CD4-positive, alpha-beta T cell treated with Interleukin-15 for 1 hour (primary cell): Measurements from ENCODE around the gene HIVEP1.

ENCODE experiments used
- DNase-seq: peaks from one replicate; pipeline ENCODE4 v3.0.0-alpha.2; 2020

HIVEP1 gene

DNA sequence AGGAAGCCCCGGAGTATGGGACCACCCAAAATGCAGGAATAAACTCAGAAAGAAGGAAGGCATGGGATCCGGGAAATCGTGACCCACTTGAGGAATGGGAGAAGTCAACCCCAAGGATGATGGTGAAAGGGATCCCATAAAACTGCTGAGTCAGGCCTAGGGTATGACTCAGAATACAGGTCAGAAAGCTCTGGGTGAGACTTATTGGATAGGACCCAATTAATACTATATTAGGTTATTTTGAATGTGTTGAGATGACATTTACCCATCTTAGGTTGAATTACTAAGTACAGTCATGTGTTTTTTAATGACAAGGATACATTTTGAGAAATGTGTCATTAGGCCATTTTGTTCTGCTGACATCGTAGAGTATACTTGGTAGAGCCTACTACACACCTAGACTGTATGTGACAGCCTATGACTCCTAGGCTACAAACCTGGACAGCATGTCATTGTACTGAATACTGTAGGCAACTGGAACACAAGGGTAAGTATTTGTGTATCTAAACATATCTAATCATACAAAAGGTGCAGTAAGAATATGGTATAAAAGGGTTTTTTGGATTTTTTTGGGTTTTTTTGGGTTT is 17.1 kb upstream of the HIVEP1 start:
- no peak for DNase-seq

DNA sequence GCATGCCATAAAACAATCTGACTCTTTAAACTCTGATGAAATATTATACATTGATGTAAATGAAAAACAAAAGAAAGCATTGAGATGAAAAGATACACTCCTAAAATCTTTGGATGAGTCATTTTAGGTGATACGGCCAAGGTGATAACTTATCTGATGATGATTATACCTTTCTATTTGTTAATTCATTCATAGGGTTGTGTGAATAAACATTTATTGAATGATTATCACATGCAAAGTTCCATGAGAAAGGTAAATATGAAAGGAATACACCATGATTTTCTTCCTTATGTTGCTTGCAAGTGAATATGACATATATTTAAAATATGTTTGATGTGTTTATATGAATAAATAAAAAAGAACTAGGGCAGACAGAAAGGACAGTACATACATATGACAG is 15.4 kb upstream of the HIVEP1 start:
- no peak for DNase-seq

GRCh38 chr6:11999246-11999645 is 12.9 kb upstream of the HIVEP1 start:
- no peak for DNase-seq

DNA sequence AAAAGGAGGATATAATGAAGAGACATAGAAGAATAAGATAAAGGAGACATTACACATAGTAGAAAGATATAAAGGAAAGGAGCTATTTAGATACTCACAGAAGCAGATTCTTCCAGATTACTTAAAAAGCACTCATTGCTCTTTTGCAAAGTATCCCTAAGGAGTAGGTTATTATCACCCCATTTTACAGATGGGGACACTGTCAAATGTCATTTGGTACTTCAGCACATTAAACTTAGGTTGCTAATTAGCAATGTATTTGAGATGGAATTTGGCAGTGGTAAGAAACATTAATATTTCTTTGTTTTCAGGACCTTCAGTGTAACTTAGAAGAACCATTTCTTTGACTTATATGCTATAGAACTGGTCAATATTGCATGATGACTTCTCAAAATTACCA is 11.9 kb upstream of the HIVEP1 start:
- no peak for DNase-seq

GRCh38 chr6:12001004-12001705 is 11.0 kb upstream of the HIVEP1 start:
- DNase-seq: no peak

GRCh38 chr6:12001706-12002435 is 10.2 kb upstream of the HIVEP1 start:
- DNase-seq: no peak

- no peak for DNase-seq
These were observed 4.6 kb upstream of the HIVEP1 start for GRCh38 chr6:12007473-12007872.

DNA sequence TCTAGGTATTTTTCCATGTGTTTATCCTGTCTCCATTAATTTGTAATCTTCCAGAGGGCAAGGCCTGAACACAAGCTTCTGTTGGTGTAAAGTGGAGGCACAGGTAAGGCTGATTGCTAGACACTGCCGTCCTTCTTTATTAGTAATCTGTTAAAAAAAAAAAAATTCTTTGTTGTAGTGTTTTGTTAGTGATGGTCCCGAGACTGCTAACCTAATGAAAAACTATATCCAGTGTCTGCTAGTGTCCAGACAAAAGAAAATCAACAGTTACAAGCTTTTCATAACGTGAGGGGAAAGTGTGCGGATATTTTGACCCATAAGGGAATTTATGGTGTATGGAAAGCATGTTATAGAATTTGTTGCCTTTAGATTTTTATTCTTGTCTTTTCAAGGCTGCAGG is 4.2 kb upstream of the HIVEP1 start:
- no peak for DNase-seq

DNA sequence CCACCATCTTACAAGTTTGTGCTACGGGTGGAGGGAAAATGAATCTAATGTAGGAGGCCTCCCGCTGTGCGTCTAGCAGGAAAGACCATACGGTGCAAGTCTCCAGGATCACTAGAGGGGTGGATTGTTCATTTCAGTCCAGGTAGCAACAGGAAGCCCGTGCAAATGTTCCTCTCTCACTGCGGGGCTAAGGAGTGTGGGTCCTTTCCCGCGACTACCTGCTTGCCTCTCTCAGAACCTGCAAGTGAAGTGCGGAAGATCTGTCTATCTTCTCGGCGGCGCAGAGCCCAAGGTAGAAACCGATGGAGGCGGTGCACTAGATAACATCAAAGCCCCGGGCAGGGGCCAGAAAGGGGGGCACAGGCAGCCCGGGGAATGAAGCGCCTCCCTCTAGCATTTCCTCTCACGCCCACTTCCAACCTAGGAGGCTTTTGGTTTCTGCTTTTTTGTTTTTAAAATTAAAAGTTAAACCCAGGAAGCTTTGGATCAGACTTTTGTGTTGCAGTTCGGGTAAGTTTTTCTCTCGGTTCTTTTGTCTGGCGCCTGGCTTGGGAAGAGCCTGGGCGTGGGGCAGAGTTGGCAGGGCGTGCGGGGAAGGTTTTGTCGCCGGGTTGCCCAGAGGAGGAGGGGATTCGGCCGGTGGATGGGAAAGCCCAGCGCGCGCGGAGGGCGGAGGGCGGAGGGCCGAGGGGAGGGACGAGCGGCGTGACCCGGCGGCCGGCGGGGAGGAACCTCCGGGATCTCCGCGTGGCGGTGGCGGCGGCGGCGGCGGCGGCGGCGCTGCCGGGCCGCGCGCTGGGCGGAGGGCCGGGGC is 3.5 kb upstream of the HIVEP1 start:
- DNase-seq: peak; percentile 90

- DNase-seq: no peak
These were observed 2.9 kb upstream of the HIVEP1 start for GRCh38 chr6:12009180-12009685.

GRCh38 chr6:12009876-12010634 is 2.1 kb upstream of the HIVEP1 start:
- no peak for DNase-seq

GRCh38 chr6:12010635-12011275 is 1.4 kb upstream of the HIVEP1 start:
- DNase-seq: no peak

DNA sequence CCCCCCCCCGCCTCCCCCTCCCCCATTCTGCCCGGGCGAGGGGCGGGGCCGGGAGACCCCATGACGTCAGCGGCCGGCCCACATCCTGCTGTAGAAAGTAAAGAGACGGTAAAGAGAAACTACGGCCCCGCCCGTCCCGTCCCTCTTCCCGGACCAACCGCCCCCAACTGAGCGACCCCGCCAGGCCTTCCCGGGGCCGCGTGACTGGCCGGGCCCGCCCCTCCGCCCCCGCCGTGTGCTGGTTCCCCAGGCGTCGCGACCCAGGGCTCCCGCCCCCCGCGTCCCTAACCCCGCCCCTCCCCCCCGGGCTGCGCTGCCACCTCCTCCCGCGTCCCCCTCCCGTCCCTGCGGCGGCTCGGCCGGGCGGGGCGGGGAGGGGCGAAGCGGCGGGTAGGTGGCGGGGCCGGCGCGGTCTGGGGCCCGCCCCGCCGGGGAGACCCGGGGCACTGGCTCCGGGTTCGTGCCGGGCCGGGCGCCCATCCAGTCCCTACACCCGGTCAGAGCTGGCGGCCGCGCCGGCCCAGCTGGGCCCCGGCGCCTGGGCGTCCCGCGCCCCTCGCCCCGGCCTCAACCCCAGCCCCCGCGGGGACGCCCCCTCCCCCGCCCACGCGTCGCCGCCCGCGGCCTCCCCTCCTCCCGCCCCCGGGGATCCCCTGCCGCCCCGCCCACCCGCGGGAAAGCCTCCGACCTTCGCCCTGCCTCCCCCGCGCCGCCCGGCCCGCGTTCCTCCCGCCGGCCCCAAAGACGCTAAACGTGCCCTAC is 655 bp upstream of the HIVEP1 start:
- DNase-seq: peak; percentile 99

GRCh38 chr6:12012558-12013306 is 620 bp downstream of the HIVEP1 start:
- DNase-seq: peak; percentile 83

- no peak for DNase-seq
These were observed 1.2 kb downstream of the HIVEP1 start for GRCh38 chr6:12013307-12013719.

GRCh38 chr6:12014027-12014872 is 2.1 kb downstream of the HIVEP1 start:
- no peak for DNase-seq

GRCh38 chr6:12014873-12015149 is 2.7 kb downstream of the HIVEP1 start:
- DNase-seq: no peak

GRCh38 chr6:12017263-12017662 is 5.2 kb downstream of the HIVEP1 start:
- DNase-seq: no peak

- DNase-seq: no peak
These were observed 5.8 kb downstream of the HIVEP1 start for GRCh38 chr6:12017876-12018401.
